ENCODE data around the gene SLC25A10.
A peak's percentile ranks its signal among the peaks of the same experiment; 100 is the strongest.
"Not testable (repeated sequence)": the region's sequence is repeated elsewhere in the genome, so short reads cannot be mapped to it uniquely, and the experiment has no call there.

SLC25A10 gene

DNA sequence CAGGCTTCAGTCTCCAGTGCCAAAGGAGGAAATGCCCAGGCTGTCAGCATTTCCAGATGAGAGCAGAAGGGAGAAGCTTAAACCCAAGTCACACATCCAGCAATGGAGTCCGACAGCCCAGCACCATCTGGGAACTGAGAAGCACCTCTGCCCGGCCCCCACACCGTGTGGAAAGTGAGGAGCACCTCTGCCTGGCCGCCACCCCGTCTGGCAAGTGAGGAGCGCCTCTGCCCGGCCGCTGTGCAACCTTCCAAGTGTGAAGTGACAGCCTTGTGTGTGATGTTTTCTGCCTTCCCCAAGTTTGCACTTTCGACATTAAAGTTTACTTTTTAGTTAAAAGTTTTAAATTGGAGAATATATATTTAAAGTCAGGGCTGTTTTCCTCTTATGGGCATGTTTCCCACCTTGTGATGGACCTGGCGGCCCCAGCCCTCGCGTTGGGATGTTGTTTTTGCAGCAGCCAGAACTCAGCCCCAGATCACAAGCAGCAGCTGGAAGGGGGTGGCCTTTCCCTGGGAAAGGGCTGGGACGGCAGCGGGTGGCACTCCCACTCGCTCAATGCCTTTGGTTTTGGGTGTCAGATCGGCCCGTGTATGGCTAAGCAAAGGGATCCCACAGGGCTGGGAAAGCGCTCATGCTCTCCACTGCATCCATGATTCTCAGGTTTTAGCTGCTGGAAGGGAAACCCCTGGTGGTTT, 38.4 kb upstream of the SLC25A10 start:
- Histone ChIP-seq H3K79me2 (ENCODE audit: insufficient read depth, low read depth) (peaks cover 6% of the 10 kb centered on the region), H3K36me3 (ENCODE audit: insufficient read depth) (peaks cover 5% of the 10 kb centered on the region; the same call in 1 of the 2 replicates), H3K27me3 (ENCODE audit: insufficient read depth, low read depth) (no peaks in the 10 kb centered on the region), H3K4me1 (ENCODE audit: low read depth, poor library complexity, severe bottlenecking) (no peaks in the 10 kb centered on the region), H3K9ac (no peak overlapping the region), H3K4me3 (IDR thresholded peaks at IDR 0.05; ENCODE audit: insufficient read depth, low read depth, low read length) (no peak overlapping the region), H3K4me2 (no peak overlapping the region), H4K20me1 (ENCODE audit: insufficient read depth) (no peaks in the 10 kb centered on the region), H3K27ac (no peak overlapping the region), H2AFZ (ENCODE audit: low read depth) (no peak overlapping the region)
- TF ChIP-seq, protein P1, sequence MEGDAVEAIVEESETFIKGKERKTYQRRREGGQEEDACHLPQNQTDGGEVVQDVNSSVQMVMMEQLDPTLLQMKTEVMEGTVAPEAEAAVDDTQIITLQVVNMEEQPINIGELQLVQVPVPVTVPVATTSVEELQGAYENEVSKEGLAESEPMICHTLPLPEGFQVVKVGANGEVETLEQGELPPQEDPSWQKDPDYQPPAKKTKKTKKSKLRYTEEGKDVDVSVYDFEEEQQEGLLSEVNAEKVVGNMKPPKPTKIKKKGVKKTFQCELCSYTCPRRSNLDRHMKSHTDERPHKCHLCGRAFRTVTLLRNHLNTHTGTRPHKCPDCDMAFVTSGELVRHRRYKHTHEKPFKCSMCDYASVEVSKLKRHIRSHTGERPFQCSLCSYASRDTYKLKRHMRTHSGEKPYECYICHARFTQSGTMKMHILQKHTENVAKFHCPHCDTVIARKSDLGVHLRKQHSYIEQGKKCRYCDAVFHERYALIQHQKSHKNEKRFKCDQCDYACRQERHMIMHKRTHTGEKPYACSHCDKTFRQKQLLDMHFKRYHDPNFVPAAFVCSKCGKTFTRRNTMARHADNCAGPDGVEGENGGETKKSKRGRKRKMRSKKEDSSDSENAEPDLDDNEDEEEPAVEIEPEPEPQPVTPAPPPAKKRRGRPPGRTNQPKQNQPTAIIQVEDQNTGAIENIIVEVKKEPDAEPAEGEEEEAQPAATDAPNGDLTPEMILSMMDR (conservative IDR thresholded peaks at IDR 0.05; ENCODE audit: low read depth, low read length) = no peak

DNA sequence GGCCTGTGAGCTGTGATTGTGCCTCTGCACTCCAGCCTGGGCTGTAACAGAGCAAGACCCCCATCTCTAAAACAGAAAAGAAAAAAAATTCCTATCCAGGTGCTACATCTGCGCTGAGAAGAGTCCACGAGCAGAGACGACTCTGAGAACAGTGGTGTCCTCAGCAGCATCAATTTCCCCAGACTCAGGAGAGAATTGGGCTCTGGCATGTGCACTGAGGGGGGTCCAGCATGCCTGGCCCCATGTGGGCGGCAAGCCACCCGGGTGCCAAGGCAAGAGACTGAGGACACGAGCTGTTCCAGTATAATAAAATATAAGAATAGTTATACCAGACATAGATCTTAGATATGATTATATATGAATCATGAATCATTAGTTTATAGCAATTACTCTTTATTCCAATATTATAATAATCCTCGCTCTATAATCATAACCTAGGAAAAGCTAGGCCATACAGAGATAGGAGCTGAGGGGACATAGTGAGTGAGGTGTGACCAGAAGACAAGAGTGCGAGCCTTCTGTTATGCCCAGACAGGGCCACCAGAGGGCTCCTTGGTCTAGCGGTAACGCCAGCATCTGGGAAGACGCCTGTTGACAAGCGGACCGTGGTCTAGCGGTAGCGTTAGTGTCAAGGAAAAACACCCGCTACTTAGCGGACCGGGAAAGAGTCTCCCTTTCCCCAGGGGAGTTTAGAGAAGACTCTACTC, 36.4 kb upstream of the SLC25A10 start:
- H3K9ac ChIP-seq; H3K4me2 ChIP-seq; H3K79me2 ChIP-seq (ENCODE audit: insufficient read depth, low read depth); H3K27me3 ChIP-seq (ENCODE audit: insufficient read depth, low read depth); H3K4me3 ChIP-seq (IDR thresholded peaks at IDR 0.05; ENCODE audit: insufficient read depth, low read depth, low read length); H3K36me3 ChIP-seq (ENCODE audit: insufficient read depth); H3K27ac ChIP-seq; H2AFZ ChIP-seq (ENCODE audit: low read depth); H3K4me1 ChIP-seq (ENCODE audit: low read depth, poor library complexity, severe bottlenecking); H4K20me1 ChIP-seq (ENCODE audit: insufficient read depth): not testable (repeated sequence)
- TF ChIP-seq, protein P1 (conservative IDR thresholded peaks at IDR 0.05; ENCODE audit: low read depth, low read length) = peak; percentile 52

DNA sequence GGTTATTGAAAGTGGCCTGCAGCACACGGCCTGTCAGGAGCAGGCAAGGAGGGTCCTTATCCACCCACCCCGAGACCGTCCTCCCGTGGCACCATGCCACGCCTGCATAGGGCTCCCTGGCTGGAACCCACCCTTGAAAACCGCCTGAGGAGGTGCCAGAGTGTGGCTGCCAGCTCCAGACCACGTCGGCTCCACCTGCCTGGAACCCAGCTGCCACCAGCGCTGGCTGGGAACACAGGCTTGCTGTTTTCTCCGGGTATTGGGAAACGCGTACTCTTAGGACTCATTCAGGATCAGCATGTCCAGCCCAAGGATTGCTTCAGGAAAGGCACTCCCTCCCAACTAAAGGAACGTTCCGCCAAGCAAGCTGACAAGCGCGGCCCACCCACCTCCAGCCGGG, 35.2 kb upstream of the SLC25A10 start:
- Histone ChIP-seq H3K36me3 (ENCODE audit: insufficient read depth) (no peaks in the 10 kb centered on the region), H3K4me1 (ENCODE audit: low read depth, poor library complexity, severe bottlenecking) (no peaks in the 10 kb centered on the region), H3K4me3 (IDR thresholded peaks at IDR 0.05; ENCODE audit: insufficient read depth, low read depth, low read length) (no peak overlapping the region), H3K9ac (no peak overlapping the region), H3K27ac (no peak overlapping the region), H3K4me2 (no peak overlapping the region), H4K20me1 (ENCODE audit: insufficient read depth) (no peaks in the 10 kb centered on the region), H2AFZ (ENCODE audit: low read depth) (no peak overlapping the region), H3K27me3 (ENCODE audit: insufficient read depth, low read depth) (no peaks in the 10 kb centered on the region), H3K79me2 (ENCODE audit: insufficient read depth, low read depth) (peaks cover 8% of the 10 kb centered on the region; the same call in 1 of the 2 replicates)
- TF ChIP-seq, protein P1 (conservative IDR thresholded peaks at IDR 0.05; ENCODE audit: low read depth, low read length) = no peak

DNA sequence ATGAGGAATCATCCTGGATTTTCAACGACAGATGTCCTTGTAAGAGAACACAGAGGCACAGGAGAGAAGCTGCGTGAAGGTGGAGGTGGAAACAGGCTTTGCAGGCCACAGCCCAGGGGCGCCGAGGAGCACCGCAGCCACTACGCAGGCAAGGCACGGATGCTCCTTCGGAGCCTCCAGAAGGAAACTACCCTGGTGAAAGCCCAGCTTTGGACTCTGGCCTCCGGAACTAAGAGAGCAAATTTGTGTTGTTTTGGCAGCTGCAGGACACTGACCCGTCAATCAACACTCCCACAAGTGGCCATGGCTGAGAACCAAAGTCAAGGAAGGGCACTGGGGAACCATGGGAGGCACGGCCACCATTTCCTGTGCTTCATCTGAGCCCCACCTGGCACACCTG, 31.9 kb upstream of the SLC25A10 start:
- H3K4me3 ChIP-seq (IDR thresholded peaks at IDR 0.05; ENCODE audit: insufficient read depth, low read depth, low read length) = no peak overlapping the region
- no peaks in the 10 kb centered on the region for H3K27me3 ChIP-seq (ENCODE audit: insufficient read depth, low read depth)
- H3K27ac ChIP-seq = no peak overlapping the region
- H3K36me3 ChIP-seq (ENCODE audit: insufficient read depth) = no peaks in the 10 kb centered on the region
- no peak overlapping the region for H3K9ac ChIP-seq
- peaks cover 15% of the 10 kb centered on the region for H3K4me1 ChIP-seq (ENCODE audit: low read depth, poor library complexity, severe bottlenecking)
- peaks cover 37% of the 10 kb centered on the region for H3K79me2 ChIP-seq (ENCODE audit: insufficient read depth, low read depth)
- no peak overlapping the region for H3K4me2 ChIP-seq
- no peaks in the 10 kb centered on the region for H4K20me1 ChIP-seq (ENCODE audit: insufficient read depth)
- TF ChIP-seq, protein P1 (conservative IDR thresholded peaks at IDR 0.05; ENCODE audit: low read depth, low read length) = no peak
- H2AFZ ChIP-seq (ENCODE audit: low read depth) = no peak overlapping the region
